Activated B cell treated with CpG ODN at 0.5 μM for 24 hours (primary cell): Measurements from ENCODE around the gene TRAPPC3. TPM values are rescaled to one million over a fixed set of nuclear protein-coding genes. Genes with fewer than 3 reads are reported as not detected.
"Not testable (repeated sequence)": the region's sequence is repeated elsewhere in the genome, so short reads cannot be mapped to it uniquely, and the experiment has no call there.

Experiments used
- ATAC-seq: fragments of 200-7000 bp; cut with Tn5 transposase; one replicate; pipeline ENCODE4 v1.10.0; 2021; ENCODE audit warnings: low read depth, mild to moderate bottlenecking, moderate library complexity
- CTCF ChIA-PET: fragments of 350-600 bp; sonication (Branson Sonifier 250); formaldehyde crosslinking; loops from one replicate; lab custom pipeline; 2021; ENCODE audit warnings: antibody characterized with exemption; lab: Charles Lee
- POLR2A ChIA-PET: fragments of 350-600 bp; sonication (Branson Sonifier 250); formaldehyde crosslinking; loops from one replicate; lab custom pipeline; 2021; ENCODE audit warnings: antibody characterized with exemption; lab: Charles Lee
- DNase-seq: peaks from one replicate; pipeline ENCODE4 v3.0.0; 2022
- H3K27ac Mint-ChIP-seq: one replicate; pipeline ENCODE4 v1.8.0; 2020; ENCODE audit warnings: mixed read lengths
- H3K27me3 Mint-ChIP-seq: one replicate; pipeline ENCODE4 v1.8.0; 2021; ENCODE audit warnings: mixed read lengths
- H3K36me3 Mint-ChIP-seq: one replicate; pipeline ENCODE4 v1.8.0; 2021; ENCODE audit warnings: low read depth, mixed read lengths
- H3K4me1 Mint-ChIP-seq: one replicate; pipeline ENCODE4 v1.8.0; 2021; ENCODE audit warnings: mixed read lengths
- H3K4me3 Mint-ChIP-seq: one replicate; pipeline ENCODE4 v1.8.0; 2020; ENCODE audit warnings: mild to moderate bottlenecking, mixed read lengths
- H3K9me3 Mint-ChIP-seq: one replicate; pipeline ENCODE4 v1.8.0; 2020; ENCODE audit warnings: mixed read lengths
- CTCF ChIP-seq: fragments of 200-600 bp; IDR thresholded peaks from one replicate; pipeline ENCODE4 v1.8.0; 2022; ENCODE audit warnings: antibody characterized with exemption, mild to moderate bottlenecking
- intact Hi-C: fragments of 100-400 bp; cut with micrococcal nuclease; formaldehyde crosslinking; loops from one replicate; pipeline ENCODE4 v1.15.1; 2024
- total RNA-seq: library from RNA; stranded (reverse); gene quantifications from 2 replicates; pipeline ENCODE4 v1.2.3, GENCODE V29; 2022

Gene TRAPPC3
- 45.3 and 48.5 TPM in 2 replicates for total RNA-seq

- peaks cover 9% of the 10 kb centered on the region for H3K36me3 Mint-ChIP-seq
- intact Hi-C loops, result loop anchor here (1.0 to 5.0 kb wide), 10 partner anchors 13 to 315 kb away; partner anchors contain the start of genes ADPRS, MRPS15, STK40 and THRAP3
- no peaks in the 10 kb centered on the region for H3K9me3 Mint-ChIP-seq
- DNase-seq (peak; percentile 96), ATAC-seq (peak; percentile 89)
- peak within 1 kb of the TSS; percentile 94 for H3K4me3 Mint-ChIP-seq
- peak within 1 kb of the TSS; percentile 95 for H3K27ac Mint-ChIP-seq
- CTCF ChIA-PET, result interaction anchor here (0.6 to 4.6 kb wide), 26 partner anchors 10 to 273 kb away, joined by 3 to 115 read pairs (median 4); partner anchors contain the start of genes LSM10 and THRAP3
- no peak for TF ChIP-seq CTCF
- H3K4me1 Mint-ChIP-seq, result peaks cover 55% of the 10 kb centered on the region
- POLR2A ChIA-PET, result interaction anchor here (0.6 to 6.4 kb wide), 29 partner anchors 12 to 1165 kb away, joined by 3 to 95 read pairs (median 4); partner anchors contain the start of genes AGO3, LSM10, MRPS15 and OSCP1
- no peaks in the 10 kb centered on the region for H3K27me3 Mint-ChIP-seq
These were observed at the start of gene TRAPPC3 for GRCh38 chr1:36149237-36149972. Gene TRAPPC3, minus strand, starts transcription at chr1:36149486. Its CDS starts 108 bp downstream, at chr1:36149378.

GRCh38 chr1:36198641-36199040, 49.4 kb upstream of the TRAPPC3 start:
- Mint-ChIP-seq H3K27ac (no peak overlapping the region), H3K4me1 (peaks cover 11% of the 10 kb centered on the region), H3K36me3 (no peaks in the 10 kb centered on the region), H3K4me3 (no peak overlapping the region), H3K27me3 (peaks cover 4% of the 10 kb centered on the region), H3K9me3 (no peaks in the 10 kb centered on the region)
- ChIA-PET POLR2A (no interaction called here), CTCF (no interaction called here)
- intact Hi-C loops, result no loop called here
- DNase-seq (no peak), ATAC-seq (no peak)
- no peak for TF ChIP-seq CTCF

GRCh38 chr1:36196805-36197204, 47.5 kb upstream of the TRAPPC3 start:
- intact Hi-C loops, DNase-seq, H3K9me3 Mint-ChIP-seq, CTCF ChIA-PET, ATAC-seq, H3K27me3 Mint-ChIP-seq, H3K4me3 Mint-ChIP-seq, H3K27ac Mint-ChIP-seq, H3K36me3 Mint-ChIP-seq: not testable (repeated sequence)
- H3K4me1 Mint-ChIP-seq, result peaks cover 11% of the 10 kb centered on the region
- POLR2A ChIA-PET, result interaction anchor here (0.5 to 0.7 kb wide), 3 partner anchors 28 to 957 kb away, joined by 3 to 5 read pairs (median 4); no protein-coding TSS in a partner anchor

DNA sequence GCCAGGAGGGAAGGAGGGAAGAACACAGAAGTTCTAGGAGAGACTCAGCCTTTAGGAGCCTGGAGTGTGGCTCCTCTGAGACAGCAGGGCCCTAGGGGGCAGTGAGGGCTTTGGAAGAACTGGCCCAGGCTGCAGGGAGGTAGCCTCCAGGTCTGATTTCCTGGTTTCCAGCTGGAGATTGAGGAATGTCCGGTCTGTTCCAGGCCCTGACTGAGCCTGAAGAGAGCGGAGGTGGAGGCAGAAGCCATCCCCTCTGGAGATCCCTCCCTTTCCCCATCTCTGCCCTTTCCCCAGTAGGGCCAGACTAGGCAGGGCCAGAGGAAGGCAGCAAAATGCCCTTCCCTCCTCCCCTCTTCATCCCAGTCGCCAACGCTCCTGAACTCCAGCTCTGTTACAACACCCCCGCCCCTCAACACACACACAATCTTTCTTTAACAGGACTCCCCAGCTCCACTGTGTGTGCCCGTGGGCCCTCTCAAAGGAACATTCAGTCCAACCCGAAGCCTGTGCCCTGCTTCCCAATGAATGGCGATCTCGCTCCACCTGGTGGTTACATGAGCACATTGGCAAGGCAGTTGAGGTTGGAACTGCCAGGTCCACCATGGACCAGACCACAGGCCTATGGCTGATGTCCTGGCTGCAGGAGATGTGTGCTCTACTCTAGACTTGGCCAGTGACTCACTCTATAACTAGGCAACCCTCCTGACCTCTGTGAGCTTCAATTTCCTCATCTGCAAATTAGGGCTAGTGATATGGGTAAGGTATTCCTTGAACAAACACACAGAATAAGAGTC, 38.7 kb upstream of the TRAPPC3 start:
- CTCF ChIA-PET, result interaction anchor here (0.7 to 5.2 kb wide), 22 partner anchors 13 to 199 kb away, joined by 3 to 115 read pairs (median 5); partner anchors contain the start of genes MAP7D1, THRAP3 and TRAPPC3
- POLR2A ChIA-PET, result interaction anchor here (0.6 to 3.2 kb wide), 7 partner anchors 28 to 94 kb away, joined by 3 to 54 read pairs (median 5); partner anchors contain the start of genes MAP7D1, THRAP3 and TRAPPC3
- peak; percentile 99 for ATAC-seq

More for the DNA sequence above, 38.7 kb upstream of the TRAPPC3 start:
- Mint-ChIP-seq H3K4me1 (peaks cover 3% of the 10 kb centered on the region), H3K36me3 (no peaks in the 10 kb centered on the region), H3K4me3 (no peak overlapping the region), H3K27me3 (no peaks in the 10 kb centered on the region), H3K9me3 (no peaks in the 10 kb centered on the region), H3K27ac (no peak overlapping the region)
- intact Hi-C loops, result loop anchor here (1.0 to 2.0 kb wide), 5 partner anchors 36 to 233 kb away; partner anchors contain the start of genes THRAP3 and TRAPPC3
- DNase-seq, result peak; percentile 58
- no peak for TF ChIP-seq CTCF
